ENCODE measurements around the gene ULK4. TPM values are rescaled to one million over a fixed set of nuclear protein-coding genes. Genes with fewer than 3 reads are reported as not detected.

The ULK4 gene
- total RNA-seq, 1 experiment from 2014 or later, result 6.3 TPM

- no peak overlapping the region for H3K4me3 ChIP-seq (replicated peaks in 1 of 2; ENCODE audit: low read depth in 1 of 2, low read length in 2 of 2)
- RAD21 ChIA-PET (ENCODE audit: low non-redundant PET in 1 of 2, low total read pairs in 2 of 2, uncharacterized antibody in 2 of 2, unreplicated experiment in 2 of 2), result no interaction called here
- CTCF ChIA-PET, result no interaction called here
- TF ChIP-seq ZNF274 (IDR thresholded peaks at IDR 0.05; ENCODE audit: low read depth, low read length) (no peak), EGR1 (IDR thresholded peaks at IDR 0.05; ENCODE audit: low read depth) (no peak), REST (IDR thresholded peaks at IDR 0.05; ENCODE audit: low read depth) (no peak), ATF3 (IDR thresholded peaks at IDR 0.05) (no peak), JUND (IDR thresholded peaks at IDR 0.05) (no peak), FOSL1 (IDR thresholded peaks at IDR 0.05; ENCODE audit: low read depth) (no peak), CBX3 (IDR thresholded peaks at IDR 0.05; ENCODE audit: low read depth) (no peak), EZH2phosphoT487 (IDR thresholded peaks at IDR 0.05; ENCODE audit: borderline replicate concordance) (no peak), SP1 (IDR thresholded peaks at IDR 0.05; ENCODE audit: low read depth) (no peak), YY1 (IDR thresholded peaks at IDR 0.05; ENCODE audit: extremely low read depth, insufficient replicate concordance, low read depth, low read length) (no peak), ELF1 (IDR thresholded peaks at IDR 0.05; ENCODE audit: borderline replicate concordance, low read depth) (no peak), MAX (IDR thresholded peaks at IDR 0.05) (no peak), EZH2 (IDR thresholded peaks at IDR 0.05) (no peak), SRF (IDR thresholded peaks at IDR 0.05; ENCODE audit: low read depth) (no peak)
- H3K27me3 ChIP-seq (ENCODE audit: insufficient read depth, low read length), result no peaks in the 10 kb centered on the region
- no TSS peak for BruUV-seq (replicated peaks)
- ATAC-seq, result no peak
- DNase-seq (ENCODE audit: low read depth, low spot score), result no peak
- no peaks in the 10 kb centered on the region for H3K9me2 ChIP-seq (ENCODE audit: insufficient read depth)
- no peak overlapping the region for H3K9ac ChIP-seq (ENCODE audit: low read length)
- no peaks in the 10 kb centered on the region for H4K20me1 ChIP-seq (ENCODE audit: insufficient read depth)
- no peaks in the 10 kb centered on the region for H3K79me2 ChIP-seq (ENCODE audit: insufficient read depth, low read length)
- H2AFZ ChIP-seq (ENCODE audit: low read depth, low read length, poor library complexity, severe bottlenecking), result no peak overlapping the region
- H3K9me3 ChIP-seq (ENCODE audit: control insufficient read depth in 1 of 2, insufficient read depth in 1 of 2, low read depth in 1 of 2, low read length in 2 of 2), result no peaks in the 10 kb centered on the region
- no peak overlapping the region for H3K27ac ChIP-seq (ENCODE audit: low read depth, low read length)
- no peak overlapping the region for H3K4me2 ChIP-seq (ENCODE audit: low read length)
- intact Hi-C loops (cut with micrococcal nuclease), result no loop called here
- H3K36me3 ChIP-seq (ENCODE audit: control insufficient read depth in 1 of 2, insufficient read depth in 2 of 2, low read length in 2 of 2), result no peaks in the 10 kb centered on the region
- POLR2A ChIA-PET, result no interaction called here
- peaks cover 0 to 15% of the 10 kb centered on the region in 2 experiments; a peak in 2 of 4 replicates for H3K4me1 ChIP-seq (ENCODE audit: control insufficient read depth in 1 of 2, insufficient read depth in 2 of 2, low read length in 2 of 2)
Observed at GRCh38 chr3:41321642-41321980, 640.3 kb downstream of the ULK4 start.
